Eye (tissue), 1 donor: ENCODE results near the gene VSIG4.

Experiments used
- DNase-seq: peaks from one replicate; pipeline ENCODE4 v3.0.0-alpha.2; 2015

The VSIG4 gene

GRCh38 chrX:66023385-66024091, 16.3 kb downstream of the VSIG4 start:
- no peak for DNase-seq

DNA sequence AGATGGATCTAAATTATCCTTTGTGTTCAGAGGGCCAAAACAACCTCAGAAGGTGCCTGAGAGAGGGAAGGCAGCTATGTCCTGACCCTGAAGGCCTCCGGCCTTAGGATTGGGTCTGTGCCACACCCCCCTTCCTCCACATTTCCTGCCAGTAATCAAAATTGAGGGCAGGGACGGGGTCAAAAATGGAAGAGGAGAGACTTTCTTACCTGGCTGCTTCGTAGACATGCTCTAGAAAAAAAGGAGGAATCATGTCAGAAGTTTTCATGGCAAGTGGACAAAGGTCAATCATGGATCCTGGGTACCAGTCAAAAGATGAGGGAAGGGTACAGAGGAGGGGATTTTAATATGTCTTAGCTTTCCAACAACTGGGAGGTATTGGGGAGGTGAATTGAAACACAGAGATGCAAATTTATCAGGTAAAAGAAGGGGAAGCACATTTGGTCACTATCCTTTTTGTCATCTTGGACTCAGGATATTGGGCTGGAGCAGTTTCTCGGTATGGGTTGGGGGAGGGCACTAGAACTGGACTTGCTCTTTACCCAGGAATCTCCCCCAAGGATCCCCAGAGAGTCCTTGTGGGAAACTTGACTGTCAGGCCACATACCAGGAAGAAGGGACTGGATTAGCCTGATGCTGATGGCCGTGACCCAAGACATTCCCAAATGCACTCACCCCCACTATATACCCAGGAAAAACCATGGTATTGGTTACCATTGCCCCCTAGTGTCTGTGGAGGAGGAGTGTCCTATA, 17.1 kb downstream of the VSIG4 start:
- DNase-seq: no peak

DNA sequence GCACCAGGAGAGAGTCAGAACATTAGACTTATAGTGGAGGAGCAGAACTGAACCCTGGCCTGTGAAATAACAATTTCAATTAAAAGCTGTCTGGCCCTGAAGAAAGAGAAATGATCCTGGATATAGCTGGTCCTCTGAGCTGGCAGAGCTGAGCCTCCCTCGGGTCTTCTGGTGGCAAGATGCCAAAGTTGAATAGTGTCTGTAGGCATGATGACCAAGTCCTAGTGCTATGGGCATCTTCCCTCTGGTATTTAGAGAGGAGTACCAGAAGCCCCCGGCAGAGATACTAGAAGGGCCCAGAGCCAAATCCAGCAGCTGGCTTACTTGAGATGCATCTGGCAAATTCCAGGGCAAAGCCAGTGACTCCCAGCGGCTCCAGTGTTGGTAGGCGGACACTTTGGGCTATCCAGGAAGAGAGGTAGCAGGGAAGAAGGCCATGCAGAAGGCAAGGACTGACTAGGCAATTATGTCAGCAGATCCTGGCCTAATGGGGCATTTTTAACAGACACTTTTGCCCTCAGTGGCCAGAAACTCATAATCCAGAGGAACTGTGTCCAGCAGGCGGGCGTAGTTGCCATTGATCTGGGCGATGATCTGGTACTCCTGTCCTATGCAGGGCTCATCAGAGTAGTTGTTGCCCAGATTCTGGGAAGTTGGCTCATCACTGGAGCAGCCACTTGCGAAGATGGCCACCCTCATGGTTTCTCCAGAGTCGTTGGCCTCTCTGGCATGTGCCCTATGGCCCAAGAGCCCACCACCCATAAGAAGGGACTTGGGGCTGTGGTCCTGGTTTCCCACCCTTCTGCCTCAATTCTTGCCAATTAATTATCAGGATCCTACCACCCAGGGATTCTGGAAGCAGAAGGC, 17.9 kb downstream of the VSIG4 start:
- no peak for DNase-seq

DNA sequence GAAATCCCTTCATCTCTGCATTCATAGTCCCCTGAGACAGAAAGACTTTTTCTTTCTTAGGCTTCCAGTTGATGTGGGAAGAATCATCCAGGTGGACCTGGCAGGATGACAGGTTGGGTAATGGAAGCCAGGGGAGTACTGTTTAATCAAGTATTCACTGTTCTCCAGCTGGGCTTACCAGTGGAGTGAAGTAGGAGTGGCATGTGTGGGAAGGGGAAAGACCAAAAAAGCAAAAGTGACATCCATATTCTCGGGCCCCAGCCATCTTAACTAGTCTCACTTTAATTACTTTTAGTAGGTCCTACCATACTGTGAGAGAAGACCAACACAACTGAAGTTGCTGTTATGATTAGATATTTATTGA, 18.5 kb downstream of the VSIG4 start:
- no peak for DNase-seq

DNA sequence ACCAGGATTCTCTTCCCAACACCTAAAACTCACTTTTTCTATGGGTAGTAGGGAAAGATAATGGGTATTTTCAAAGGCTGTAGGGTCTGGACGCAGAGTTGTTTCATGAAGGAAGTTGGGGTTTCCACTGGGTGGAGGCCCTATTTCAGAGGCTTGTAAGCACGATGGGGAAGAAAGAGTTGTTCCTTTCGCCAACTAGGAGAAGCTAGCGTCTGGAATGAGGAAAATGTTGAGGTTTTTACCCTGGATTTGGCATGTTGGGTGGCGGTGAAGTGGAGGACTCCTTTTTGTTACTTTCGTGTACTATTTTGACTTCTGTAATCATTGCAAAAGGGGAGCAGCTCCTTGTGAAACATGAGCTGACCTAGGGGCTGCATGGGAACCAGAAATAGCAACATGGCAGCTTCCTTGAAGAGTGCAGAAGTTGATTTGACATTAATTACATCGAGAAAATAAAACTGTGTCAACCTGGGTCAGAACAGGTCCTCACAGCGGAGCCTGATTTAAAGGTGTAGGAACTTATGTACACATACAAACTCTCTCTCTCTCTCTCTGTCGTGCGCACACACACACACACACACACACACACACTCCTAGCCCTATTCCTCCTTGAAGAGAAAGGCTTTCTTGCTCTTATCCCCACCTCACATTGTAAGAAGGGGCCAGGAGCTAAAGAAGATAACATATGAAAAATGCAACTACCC, 19.1 kb downstream of the VSIG4 start:
- DNase-seq: no peak

GRCh38 chrX:66019974-66020373, 19.9 kb downstream of the VSIG4 start:
- no peak for DNase-seq

DNA sequence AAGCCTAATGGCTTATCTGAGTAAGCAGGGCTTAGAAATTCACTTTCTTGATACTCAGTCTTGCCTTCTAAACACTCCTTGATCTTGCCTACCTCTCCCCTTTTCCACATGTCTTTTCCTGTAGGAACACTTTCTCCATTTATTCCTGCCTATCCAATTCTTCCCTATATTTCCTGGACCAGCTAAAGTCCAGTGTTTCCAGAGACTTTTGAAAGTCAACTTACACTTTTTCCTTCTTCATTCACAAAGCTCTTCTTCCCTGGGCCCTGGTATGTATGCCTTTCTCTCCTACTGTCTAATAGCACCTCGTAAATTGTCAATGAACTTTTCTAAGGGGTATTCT, 20.6 kb downstream of the VSIG4 start:
- DNase-seq: no peak

DNA sequence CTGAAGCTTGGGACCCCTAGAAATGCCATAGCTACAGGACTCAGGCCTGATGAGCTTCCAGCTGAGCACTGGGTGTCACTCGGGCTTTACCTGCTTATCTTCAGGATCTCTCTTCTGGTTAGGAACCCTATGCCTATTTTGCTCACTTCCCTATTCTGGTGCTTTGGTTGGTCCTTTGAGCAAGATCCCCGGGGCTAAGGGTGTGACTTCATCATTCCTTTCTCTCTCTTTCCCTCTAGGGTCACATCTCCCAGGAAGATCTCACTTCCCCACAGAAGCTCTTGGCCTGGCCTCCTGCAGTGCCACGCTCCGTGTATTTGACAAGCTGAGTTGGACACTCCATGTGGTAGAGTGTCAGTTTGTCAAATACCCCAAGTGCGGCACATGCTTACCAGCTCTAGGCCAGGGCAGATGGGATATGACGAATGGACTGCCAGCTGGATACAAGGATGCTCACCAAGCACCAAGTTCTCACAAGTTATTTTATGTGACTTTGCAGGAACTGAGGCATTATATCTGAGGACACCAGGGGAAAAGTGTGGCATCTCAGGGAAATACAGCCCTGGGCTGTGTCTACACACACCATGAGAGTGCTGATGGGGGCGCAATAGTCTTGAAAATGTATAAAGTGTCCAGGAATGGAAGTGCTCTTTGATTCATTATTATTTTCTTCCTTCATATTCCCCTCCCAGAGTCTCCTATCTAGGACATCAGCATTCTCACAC, 21.1 kb downstream of the VSIG4 start:
- no peak for DNase-seq

DNA sequence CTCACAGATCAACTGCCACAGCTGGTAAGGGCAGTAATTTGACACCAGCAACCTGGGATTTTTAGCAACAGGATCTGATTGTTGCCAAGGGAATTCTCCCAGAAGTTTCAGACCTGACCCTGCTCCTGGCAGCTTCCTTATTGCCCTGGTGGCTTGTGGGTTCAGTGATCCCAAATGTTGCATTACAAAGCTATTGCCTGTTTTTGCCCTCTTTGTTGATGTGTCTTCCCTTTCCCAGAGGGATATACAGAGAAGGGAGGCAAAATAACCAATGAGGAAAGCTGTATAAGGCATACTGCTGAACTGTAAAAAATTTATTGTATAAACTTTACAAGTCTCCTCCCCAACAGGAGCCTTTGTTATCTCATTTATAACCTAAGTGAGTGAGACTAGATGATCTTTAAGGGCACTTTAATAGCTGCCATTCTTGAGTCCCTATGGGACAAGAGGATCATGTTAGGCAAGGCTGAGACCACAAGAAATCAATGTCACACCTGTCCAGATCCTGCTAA, 22.2 kb downstream of the VSIG4 start:
- no peak for DNase-seq

DNA sequence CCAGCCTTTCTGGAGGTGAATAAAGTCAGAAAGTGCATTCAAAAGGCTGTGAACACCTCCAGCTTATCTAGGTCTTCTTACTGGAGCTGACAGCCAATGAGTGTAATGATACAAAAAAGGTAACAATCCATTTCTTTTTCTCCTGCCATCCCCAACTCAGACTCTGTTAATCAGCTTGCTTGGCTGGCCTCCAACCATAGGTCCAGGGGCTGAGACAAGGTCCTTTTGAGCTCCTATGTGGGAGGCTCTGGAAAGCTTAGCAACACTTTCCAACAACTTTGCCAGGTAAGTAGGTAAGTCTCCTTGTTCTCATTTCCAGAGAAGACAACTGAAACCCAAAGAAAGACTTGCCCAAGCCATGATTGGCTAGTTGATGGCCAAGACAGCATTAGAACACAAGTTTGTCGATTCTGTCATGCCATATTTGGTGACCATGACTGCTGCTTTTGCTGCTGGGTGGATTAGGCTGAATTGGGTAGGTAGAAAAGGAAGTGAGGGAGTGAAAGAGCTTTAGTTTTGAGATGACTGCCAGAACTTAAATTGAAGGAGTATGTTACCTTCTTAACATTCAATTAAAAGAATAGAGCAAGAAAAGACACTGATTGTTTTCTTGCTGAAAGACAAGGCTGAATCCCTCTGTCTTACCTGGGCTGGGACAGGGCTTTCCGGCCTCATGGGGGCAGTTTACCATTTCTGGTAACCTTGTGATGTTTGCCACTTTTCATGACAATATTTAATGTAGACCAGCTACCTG, 22.8 kb downstream of the VSIG4 start:
- no peak for DNase-seq

- no peak for DNase-seq
These were observed 23.8 kb downstream of the VSIG4 start for GRCh38 chrX:66015900-66016689.

- DNase-seq: no peak
These were observed 24.6 kb downstream of the VSIG4 start for GRCh38 chrX:66015152-66015831.

GRCh38 chrX:66014556-66014955, 25.3 kb downstream of the VSIG4 start:
- no peak for DNase-seq

DNA sequence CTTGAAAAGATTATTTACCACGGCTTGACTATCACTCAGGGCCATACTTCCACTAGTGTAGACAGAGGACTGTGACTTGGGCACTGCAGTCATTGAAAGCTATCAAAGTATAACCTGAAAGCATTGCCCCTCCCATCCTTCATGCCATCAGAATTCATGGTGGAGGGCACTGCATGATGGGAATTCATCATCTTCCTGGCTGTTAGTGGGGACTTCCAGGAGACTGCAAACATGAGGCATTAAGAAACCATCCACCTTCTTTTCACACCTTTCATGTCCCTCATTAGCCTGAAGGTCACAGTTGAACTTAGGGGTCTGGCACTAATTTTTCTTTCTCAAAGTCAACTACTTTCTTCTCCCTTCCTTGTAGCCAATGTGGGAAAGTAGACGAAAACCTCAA, 25.8 kb downstream of the VSIG4 start:
- DNase-seq: no peak

GRCh38 chrX:66013194-66013816, 26.6 kb downstream of the VSIG4 start:
- DNase-seq: no peak

DNA sequence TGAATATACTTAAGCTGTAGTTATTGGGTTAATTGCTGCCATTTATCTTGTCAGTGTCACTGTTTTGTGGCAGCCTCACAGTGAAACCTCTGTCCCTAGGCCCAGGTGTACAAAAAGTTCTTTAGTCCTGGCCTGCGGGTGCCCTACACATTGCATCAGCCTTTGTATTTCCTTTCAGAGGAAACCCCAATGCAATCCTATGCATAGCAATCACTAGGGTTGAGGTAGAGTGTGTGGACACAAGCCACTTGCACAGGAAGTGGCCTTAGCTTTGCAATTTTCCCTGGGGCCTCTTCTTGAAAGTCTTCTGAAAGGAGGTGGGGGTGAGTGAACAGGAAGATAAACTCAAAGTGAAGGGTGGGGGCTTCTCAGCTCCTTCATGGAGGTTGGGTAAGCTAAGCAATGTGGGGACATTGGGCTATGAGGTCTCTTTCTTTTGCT, 27.8 kb downstream of the VSIG4 start:
- DNase-seq: no peak

GRCh38 chrX:66009231-66009845, 30.5 kb downstream of the VSIG4 start:
- DNase-seq: no peak

- DNase-seq: no peak
These were observed 31.4 kb downstream of the VSIG4 start for GRCh38 chrX:66008328-66008970.
